IPS DF 6.9 (cell line): Measurements from ENCODE around the gene AJAP1.

ENCODE experiments used
- DNase-seq: peaks from one replicate; pipeline ENCODE4 v3.0.0-alpha.2; 2013; ENCODE audit warnings: low read depth, low spot score
- H3K27ac ChIP-seq: one replicate; pipeline ENCODE4 v1.5.1; 2013; ENCODE audit warnings: low read length, control low read depth
- H3K27me3 ChIP-seq: 2 replicates; pipeline ENCODE4 v1.6.1; 2013; ENCODE audit warnings: mild to moderate bottlenecking, low read length; ENCODE audit not compliant: control insufficient read depth, insufficient read depth
- H3K36me3 ChIP-seq: 2 replicates; pipeline ENCODE4 v1.6.1; 2013; ENCODE audit warnings: low read length; ENCODE audit not compliant: control insufficient read depth, insufficient read depth
- H3K4me1 ChIP-seq: 2 replicates; pipeline ENCODE4 v1.6.1; 2013; ENCODE audit warnings: low read length; ENCODE audit not compliant: control insufficient read depth, insufficient read depth
- H3K4me3 ChIP-seq: 2 replicates; pipeline ENCODE4 v1.5.1; 2013; ENCODE audit warnings: mild to moderate bottlenecking, low read length
- H3K9me3 ChIP-seq: 2 replicates; pipeline ENCODE4 v1.6.1; 2013; ENCODE audit warnings: low read length, inconsistent platforms; ENCODE audit not compliant: control insufficient read depth, insufficient read depth
- WGBS: extraction: QIAGEN DNeasy Blood & Tissue Kit; methylation state at CpG from one replicate; pipeline ENCODE4 v1.1.7; 2013; ENCODE audit warnings: mixed read lengths, missing lambda C conversion rate; ENCODE audit not compliant: insufficient read length, insufficient coverage; 5-methylcytosine and 5-hydroxymethylcytosine counted together

Gene AJAP1

DNA sequence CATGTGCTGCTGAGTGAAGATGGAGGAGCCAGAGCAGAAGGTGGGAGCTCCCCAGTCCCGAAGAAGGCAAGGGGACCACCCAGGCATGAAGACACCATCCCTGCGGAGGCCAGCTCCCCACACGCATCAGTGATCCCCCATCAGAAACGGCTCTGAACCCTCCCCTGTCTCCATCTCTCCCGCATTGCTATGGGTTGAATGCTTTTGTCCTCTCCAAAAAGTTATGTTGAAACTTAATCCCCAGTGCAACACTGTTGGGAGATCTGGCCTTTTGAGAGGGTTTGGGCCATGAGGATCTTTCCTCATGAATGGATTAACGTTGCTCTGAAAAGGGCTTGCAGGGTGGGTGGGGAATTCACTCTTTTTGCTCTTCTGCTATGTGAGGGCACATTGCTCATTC is 147.6 kb downstream of the AJAP1 start:
- no peak overlapping the region for H3K4me3 ChIP-seq
- no peak for DNase-seq
- H3K4me1 ChIP-seq = no peaks in the 10 kb centered on the region
- no peaks in the 10 kb centered on the region for H3K36me3 ChIP-seq
- WGBS = no CpG with 5 or more reads among the region's 6 CpGs
- H3K27me3 ChIP-seq = no peaks in the 10 kb centered on the region
- H3K9me3 ChIP-seq = peaks cover 4% of the 10 kb centered on the region
- H3K27ac ChIP-seq = no peak overlapping the region

- Histone ChIP-seq H3K36me3 (no peaks in the 10 kb centered on the region), H3K4me1 (no peaks in the 10 kb centered on the region), H3K9me3 (peaks cover 3% of the 10 kb centered on the region), H3K4me3 (no peak overlapping the region), H3K27me3 (no peaks in the 10 kb centered on the region), H3K27ac (no peak overlapping the region)
- DNase-seq = no peak
Observed at GRCh38 chr1:4803335-4803734, 148.9 kb downstream of the AJAP1 start.

GRCh38 chr1:4805987-4806386 is 151.6 kb downstream of the AJAP1 start:
- Histone ChIP-seq H3K4me1 (no peaks in the 10 kb centered on the region), H3K36me3 (no peaks in the 10 kb centered on the region), H3K27ac (no peak overlapping the region), H3K9me3 (no peaks in the 10 kb centered on the region; the same call in none of the 2 replicates), H3K4me3 (no peak overlapping the region), H3K27me3 (no peaks in the 10 kb centered on the region)
- WGBS = no CpG with 5 or more reads among the region's 2 CpGs
- DNase-seq = no peak

GRCh38 chr1:4820543-4820942 is 166.1 kb downstream of the AJAP1 start:
- no peak for DNase-seq
- no peaks in the 10 kb centered on the region for H3K27me3 ChIP-seq
- H3K4me1 ChIP-seq = no peaks in the 10 kb centered on the region
- peaks cover 4% of the 10 kb centered on the region; the same call in 1 of the 2 replicates for H3K9me3 ChIP-seq
- no peak overlapping the region for H3K27ac ChIP-seq
- WGBS = no CpG with 5 or more reads among the region's 1 CpG
- H3K36me3 ChIP-seq = no peaks in the 10 kb centered on the region
- H3K4me3 ChIP-seq = no peak overlapping the region

DNA sequence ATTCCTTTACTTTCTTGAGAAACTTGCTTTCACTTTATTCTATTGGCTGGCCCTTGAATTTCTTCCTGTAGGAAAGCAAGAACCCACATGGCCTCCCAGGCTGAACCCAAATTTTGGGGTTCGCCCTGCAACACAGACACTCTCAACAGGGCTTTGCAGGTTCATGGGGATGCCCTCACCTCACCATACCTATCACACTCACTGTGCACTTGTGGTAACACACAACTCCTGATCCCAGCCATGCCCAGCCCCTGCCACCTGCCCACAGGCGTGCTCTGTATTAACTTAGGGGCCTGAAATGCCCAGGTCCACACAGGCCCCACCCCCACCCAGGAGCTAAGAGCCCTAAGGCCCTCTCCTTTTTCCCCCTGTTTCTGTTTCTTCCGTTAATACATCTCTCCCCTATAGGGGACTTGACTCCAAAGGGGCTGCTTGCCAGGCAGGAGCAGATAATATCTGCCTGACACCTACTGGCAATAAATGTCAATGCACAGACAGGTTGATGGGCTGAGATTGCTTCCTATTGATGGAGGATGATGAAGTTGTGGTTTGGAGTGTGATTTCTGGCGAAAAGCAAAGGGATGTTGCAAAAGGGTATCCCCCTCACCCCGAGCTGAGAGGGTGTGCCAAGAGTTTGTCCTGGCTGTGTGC is 171.5 kb downstream of the AJAP1 start:
- peak; percentile 16 for DNase-seq
- H3K27ac ChIP-seq = no peak overlapping the region
- H3K9me3 ChIP-seq = no peaks in the 10 kb centered on the region; the same call in 1 of the 2 replicates
- WGBS = no CpG with 5 or more reads among the region's 5 CpGs
- no peaks in the 10 kb centered on the region for H3K4me1 ChIP-seq
- no peak overlapping the region for H3K4me3 ChIP-seq
- H3K36me3 ChIP-seq = no peaks in the 10 kb centered on the region
- no peaks in the 10 kb centered on the region for H3K27me3 ChIP-seq

- Histone ChIP-seq H3K27me3 (no peaks in the 10 kb centered on the region), H3K9me3 (no peaks in the 10 kb centered on the region; the same call in none of the 2 replicates), H3K27ac (no peak overlapping the region), H3K4me1 (no peaks in the 10 kb centered on the region), H3K36me3 (no peaks in the 10 kb centered on the region), H3K4me3 (no peak overlapping the region)
- WGBS = no CpG with 5 or more reads among the region's 6 CpGs
- no peak for DNase-seq
Observed at GRCh38 chr1:4830707-4831106, 176.3 kb downstream of the AJAP1 start.

DNA sequence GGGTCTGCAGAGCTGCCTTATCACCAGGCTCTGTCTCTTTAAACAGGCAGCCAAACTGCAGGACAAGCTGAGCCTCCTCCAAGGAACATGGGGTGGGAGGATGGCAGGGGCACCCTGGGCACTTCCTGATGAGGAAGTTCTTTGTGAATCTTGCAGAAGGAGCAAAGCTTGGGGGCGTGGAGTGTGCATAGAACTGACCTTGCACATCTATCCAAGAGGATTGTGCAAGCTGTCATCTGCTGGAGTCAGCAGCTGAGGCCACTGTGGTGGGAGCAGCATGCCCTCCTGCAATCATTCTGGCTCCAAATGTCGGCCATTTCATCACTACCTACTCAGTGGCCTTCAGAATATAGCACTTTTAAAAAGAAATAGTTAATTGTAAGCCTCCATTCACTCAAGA is 182.2 kb downstream of the AJAP1 start:
- H3K9me3 ChIP-seq = peaks cover 3% of the 10 kb centered on the region
- no peaks in the 10 kb centered on the region for H3K4me1 ChIP-seq
- no peak overlapping the region for H3K27ac ChIP-seq
- H3K36me3 ChIP-seq = no peaks in the 10 kb centered on the region
- no CpG with 5 or more reads among the region's 2 CpGs for WGBS
- no peaks in the 10 kb centered on the region for H3K27me3 ChIP-seq
- no peak overlapping the region for H3K4me3 ChIP-seq
- DNase-seq = no peak

GRCh38 chr1:4837031-4837600 is 182.7 kb downstream of the AJAP1 start:
- DNase-seq = no peak
- Histone ChIP-seq H3K36me3 (no peaks in the 10 kb centered on the region), H3K27ac (no peak overlapping the region), H3K4me1 (no peaks in the 10 kb centered on the region), H3K9me3 (peaks cover 3% of the 10 kb centered on the region), H3K4me3 (no peak overlapping the region), H3K27me3 (no peaks in the 10 kb centered on the region)
- WGBS = no CpG with 5 or more reads among the region's 4 CpGs

GRCh38 chr1:4837752-4838151 is 183.3 kb downstream of the AJAP1 start:
- no peaks in the 10 kb centered on the region for H3K27me3 ChIP-seq
- H3K4me3 ChIP-seq = no peak overlapping the region
- no peaks in the 10 kb centered on the region for H3K4me1 ChIP-seq
- no peak for DNase-seq
- H3K36me3 ChIP-seq = no peaks in the 10 kb centered on the region
- H3K9me3 ChIP-seq = peaks cover 3% of the 10 kb centered on the region; the same call in 1 of the 2 replicates
- WGBS = no CpG with 5 or more reads among the region's 8 CpGs
- no peak overlapping the region for H3K27ac ChIP-seq

- no peak overlapping the region for H3K4me3 ChIP-seq
- H3K9me3 ChIP-seq = peaks cover 3% of the 10 kb centered on the region; the same call in 1 of the 2 replicates
- no peaks in the 10 kb centered on the region for H3K27me3 ChIP-seq
- no peak overlapping the region for H3K27ac ChIP-seq
- no peak for DNase-seq
- no peaks in the 10 kb centered on the region for H3K4me1 ChIP-seq
- H3K36me3 ChIP-seq = no peaks in the 10 kb centered on the region
- WGBS = no CpG with 5 or more reads among the region's 1 CpG
Observed at GRCh38 chr1:4838231-4838630, 183.8 kb downstream of the AJAP1 start.
